ENCODE measurements around the gene PRKACB. TPM values are rescaled to one million over a fixed set of nuclear protein-coding genes. Genes with fewer than 3 reads are reported as not detected.
A peak's percentile ranks its signal among the peaks of the same experiment; 100 is the strongest.

Gene PRKACB
- polyA plus RNA-seq, 2 of the 4 experiments (the other 2 are of a cell fraction), result 10.9 to 17.9 TPM

GRCh38 chr1:84170171-84170570 lies 26.1 kb downstream of the PRKACB start:
- Histone ChIP-seq H3K4me1 (peaks cover 18% of the 10 kb centered on the region; the same call in 2 of the 3 replicates), H3K27ac (no peak overlapping the region), H3K4me3 (no peak overlapping the region), H3K4me2 (no peak overlapping the region), H3K9me3 (no peaks in the 10 kb centered on the region)
- 92% methylated on average over 1 of the region's 1 CpG for WGBS (ENCODE audit: missing lambda C conversion rate)
- ChIA-PET CTCF (no interaction called here), POLR2A (no interaction called here)
- no peak for TF ChIP-seq NPAS2 (CRISPR knock-in tag; IDR thresholded peaks at IDR 0.05; ENCODE audit: borderline replicate concordance)
- no peak for TF ChIP-seq TP53 (CRISPR knock-in tag; IDR thresholded peaks at IDR 0.05)
- no peak for TF ChIP-seq BCL3 (IDR thresholded peaks at IDR 0.05)
- TF ChIP-seq MAX (IDR thresholded peaks at IDR 0.05), result no peak
- TF ChIP-seq RNF2 (IDR thresholded peaks at IDR 0.05; ENCODE audit: borderline replicate concordance, low read depth), result no peak
- no peak for TF ChIP-seq KDM5A (IDR thresholded peaks at IDR 0.05)
- no peak for TF ChIP-seq EHF (CRISPR knock-in tag; IDR thresholded peaks at IDR 0.05)
- TF ChIP-seq EHMT2 (IDR thresholded peaks at IDR 0.05; ENCODE audit: low read depth), result no peak
- TF ChIP-seq JUN (IDR thresholded peaks at IDR 0.05), result no peak
- TF ChIP-seq ESRRA (IDR thresholded peaks at IDR 0.05; ENCODE audit: borderline replicate concordance, low read length), result no peak
- TF ChIP-seq SMC3 (IDR thresholded peaks at IDR 0.05), result no peak
- no peak for TF ChIP-seq RCOR1 (IDR thresholded peaks at IDR 0.05; ENCODE audit: low read depth, low read length)
- no peak for TF ChIP-seq ELK1 (IDR thresholded peaks at IDR 0.05; ENCODE audit: low read depth, low read length)
- no peak for FAIRE-seq
- no peak for ATAC-seq
- no peak for DNase-seq (ENCODE audit: low read depth in 1 of 2, low spot score in 1 of 2)

GRCh38 chr1:84171481-84171880 lies 27.4 kb downstream of the PRKACB start:
- peaks cover 28% of the 10 kb centered on the region; the same call in 2 of the 3 replicates for H3K4me1 ChIP-seq
- no peak overlapping the region for H3K4me2 ChIP-seq
- H3K4me3 ChIP-seq, result no peak overlapping the region
- POLR2A ChIA-PET, result no interaction called here
- DNase-seq (ENCODE audit: low read depth in 1 of 2, low spot score in 1 of 2), result no peak
- 79% methylated on average over 2 of the region's 2 CpGs for whole genome bisulfite sequencing (ENCODE audit: missing lambda C conversion rate)
- H3K27ac ChIP-seq, result no peak overlapping the region
- ATAC-seq, result no peak
- H3K9me3 ChIP-seq, result no peaks in the 10 kb centered on the region
- TF ChIP-seq CBX2 (IDR thresholded peaks at IDR 0.05; ENCODE audit: borderline replicate concordance, low read depth) (no peak), ZC3H11A (IDR thresholded peaks at IDR 0.05) (no peak)
- no peak for FAIRE-seq
- CTCF ChIA-PET, result no interaction called here

GRCh38 chr1:84174051-84174556 lies 30.0 kb downstream of the PRKACB start:
- TF ChIP-seq FOSL2 (IDR thresholded peaks at IDR 0.05) (no peak), FOSL2 (CRISPR knock-in tag; IDR thresholded peaks at IDR 0.05) (peak; percentile 65), ESRRA (IDR thresholded peaks at IDR 0.05; ENCODE audit: borderline replicate concordance, low read length) (no peak), JUNB (IDR thresholded peaks at IDR 0.05) (peak; percentile 57), GATA3 (IDR thresholded peaks at IDR 0.05; ENCODE audit: borderline replicate concordance) (peak; percentile 34; the same call in 1 of the 2 replicates), MAFK (IDR thresholded peaks at IDR 0.05; ENCODE audit: partially characterized antibody) (peak; percentile 8)
- ATAC-seq (peak; percentile 88 to 97), FAIRE-seq (peak; percentile 74), DNase-seq (ENCODE audit: low read depth in 1 of 2, low spot score in 1 of 2) (peak; percentile 0 to 83)
- CTCF ChIA-PET, result no interaction called here
- 0% methylated on average over 4 of the region's 4 CpGs for WGBS (ENCODE audit: missing lambda C conversion rate)
- POLR2A ChIA-PET, result interaction anchor here (0.9 kb wide), 1 partner anchor 129 kb away, joined by 3 read pairs; no protein-coding TSS in a partner anchor
- Histone ChIP-seq H3K9me3 (no peaks in the 10 kb centered on the region), H3K4me1 (peaks cover 28% of the 10 kb centered on the region; the same call in 2 of the 3 replicates), H3K4me2 (peak overlapping the region; percentile 92), H3K27ac (peak overlapping the region; percentile 70 to 78), H3K4me3 (peak overlapping the region; percentile 31; the same call in 2 of the 3 replicates)

All from A549 (cell line).